Sciatic nerve (tissue), 2 donors: Measurements from ENCODE around the gene SENP2. TPM values are rescaled to one million over a fixed set of nuclear protein-coding genes. Genes with fewer than 3 reads are reported as not detected.
"Not testable (repeated sequence)": the region's sequence is repeated elsewhere in the genome, so short reads cannot be mapped to it uniquely, and the experiment has no call there.

Experiments used
- ATAC-seq: fragments of 200-7000 bp; cut with Tn5 transposase; one replicate; pipeline ENCODE4 v1.9.1; 2020; ENCODE audit warnings: mild to moderate bottlenecking, moderate library complexity
- DNase-seq: peaks from one replicate; pipeline ENCODE4 v3.0.0-alpha.2; 2020; ENCODE audit warnings: low spot score
- intact Hi-C: fragments of 100-400 bp; cut with DNase I; formaldehyde crosslinking; loops from one replicate; pipeline ENCODE4 v1.14.2; 2022
- total RNA-seq: library from RNA; stranded (reverse); fragmentation: NEBNext Ultra II Directional; extraction: Animal tissue kit (Norgen Biotek cat#: 25700); gene quantifications from one replicate; pipeline ENCODE4 v1.2.1, GENCODE V29; 2021
- donor health status: DM: no; HTN: no; CAD: no.
- donor health status: DM: no; HTN: no; CAD: no.

The SENP2 gene
- 56.4 TPM for total RNA-seq

GRCh38 chr3:185585859-185586685, at the start of gene SENP2:
TSS of gene SENP2 (plus strand) at chr3:185586295. CDS start at chr3:185586414, 119 bp downstream.
- intact Hi-C loops: no loop called here

DNA sequence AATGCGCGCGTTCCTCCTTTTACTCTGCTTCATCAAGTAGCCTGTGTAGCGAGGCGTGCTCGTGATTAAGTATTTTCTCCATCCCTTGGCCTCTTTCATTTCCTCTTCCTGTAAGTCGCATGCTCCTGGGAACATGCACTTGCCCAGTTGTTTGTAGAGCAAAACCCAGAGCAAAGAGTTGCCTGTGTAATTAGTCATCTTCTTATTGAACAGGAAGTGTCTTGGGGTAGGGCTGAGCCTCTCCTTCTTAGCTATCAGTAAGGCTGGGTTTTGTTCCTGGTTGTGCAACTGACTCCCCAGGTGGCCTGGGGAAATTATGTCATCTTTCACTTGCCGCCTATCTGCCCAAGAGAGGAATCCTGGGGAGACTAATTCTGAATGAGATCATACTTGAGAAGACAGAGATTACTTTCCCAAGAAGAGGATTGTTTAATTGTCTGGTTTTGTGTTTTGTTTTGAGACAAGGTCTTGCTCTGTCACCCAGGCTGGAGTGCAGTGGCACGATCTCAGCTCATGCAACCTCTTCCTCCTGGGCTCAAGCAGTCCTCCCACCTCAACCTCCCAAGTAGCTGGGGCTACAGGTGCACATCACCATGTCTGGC, 48.6 kb upstream of the SENP2 start:
- intact Hi-C loops: no loop called here
- peak; percentile 92 for ATAC-seq
- DNase-seq: no peak

More at GRCh38 chr3:185585859-185586685, at the start of gene SENP2:
- ATAC-seq (peak; percentile 99), DNase-seq (peak; percentile 100)

- ATAC-seq: no peak
- DNase-seq: no peak
- intact Hi-C loops: no loop called here
Measured at GRCh38 chr3:185539934-185540333, 46.2 kb upstream of the SENP2 start.

DNA sequence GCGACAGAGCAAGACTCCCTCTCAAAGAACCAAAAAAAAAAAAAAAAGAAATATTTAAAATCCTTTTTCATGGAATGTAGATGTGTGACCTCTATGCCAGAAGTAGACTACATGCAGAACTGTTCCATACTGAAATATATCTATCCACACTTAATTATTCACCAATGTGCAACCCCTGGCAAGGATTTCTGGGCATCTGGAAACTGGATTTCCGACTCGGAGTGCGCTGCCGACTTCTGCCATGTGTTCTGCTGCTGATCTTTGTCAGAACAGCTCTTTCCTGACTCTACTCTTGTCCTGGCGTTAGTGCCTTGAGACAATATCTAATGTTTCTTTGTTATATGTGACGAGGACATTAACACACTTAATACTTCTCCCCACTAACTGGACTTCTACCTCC, 45.4 kb upstream of the SENP2 start:
- DNase-seq: no peak
- no peak for ATAC-seq
- intact Hi-C loops: no loop called here

GRCh38 chr3:185549122-185549521, 37.0 kb upstream of the SENP2 start:
- intact Hi-C loops: no loop called here
- DNase-seq (no peak), ATAC-seq (peak; percentile 55)

GRCh38 chr3:185549651-185550111, 36.4 kb upstream of the SENP2 start:
- DNase-seq (no peak), ATAC-seq (no peak)
- intact Hi-C loops: no loop called here

- ATAC-seq: peak; percentile 34
- intact Hi-C loops: no loop called here
Measured at GRCh38 chr3:185552358-185552877, 33.7 kb upstream of the SENP2 start, which contains the start of gene LIPH. TSS of gene LIPH (minus strand) at chr3:185552588. CDS start at chr3:185552471, 117 bp downstream.

DNA sequence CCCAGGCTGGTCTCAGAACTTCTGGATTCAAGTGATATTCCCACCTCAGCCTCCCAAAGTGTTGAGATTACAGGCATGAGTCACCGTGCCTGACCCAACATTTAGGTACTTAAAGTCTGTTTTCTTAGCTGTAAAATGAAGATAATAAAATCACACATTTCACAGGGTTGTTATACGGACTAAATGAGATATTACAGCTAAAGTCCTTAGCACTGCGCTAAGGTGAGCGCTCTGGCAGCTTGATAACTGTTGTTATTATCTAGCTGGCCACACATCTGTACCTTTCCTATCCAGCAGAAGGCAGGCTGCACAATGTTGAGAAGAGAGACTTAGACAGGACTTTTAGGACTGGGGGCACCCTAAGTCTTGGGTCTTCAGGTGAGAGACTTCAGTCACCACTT, 31.0 kb upstream of the SENP2 start:
- DNase-seq (no peak), ATAC-seq (no peak)
- intact Hi-C loops: no loop called here

More at GRCh38 chr3:185552358-185552877, 33.7 kb upstream of the SENP2 start, which contains the start of gene LIPH:
- no peak for DNase-seq

DNA sequence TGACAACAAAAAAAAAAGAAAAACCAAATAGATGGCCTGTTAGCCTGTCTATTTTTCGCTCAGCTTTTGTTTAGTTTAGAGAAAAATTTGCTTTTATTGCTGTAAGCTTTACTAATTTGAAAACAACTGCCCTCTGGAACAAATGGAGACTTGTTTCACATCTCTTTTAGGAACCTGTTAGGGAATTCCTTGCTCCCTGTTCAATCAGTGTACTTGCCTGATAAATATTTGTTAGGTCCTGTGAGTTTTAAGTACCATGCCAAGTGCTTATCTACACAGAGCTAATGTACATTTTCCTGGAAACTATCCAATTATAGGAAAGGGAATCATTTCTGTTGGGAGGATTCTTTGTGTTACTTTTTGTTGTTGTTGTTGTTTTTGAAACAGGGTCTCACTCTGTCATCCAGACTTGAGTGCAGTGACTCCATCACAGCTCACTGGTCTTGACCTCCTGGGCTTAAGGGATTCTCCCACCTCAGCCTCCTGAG, 30.2 kb upstream of the SENP2 start:
- intact Hi-C loops: no loop called here
- DNase-seq (no peak), ATAC-seq (no peak)

DNA sequence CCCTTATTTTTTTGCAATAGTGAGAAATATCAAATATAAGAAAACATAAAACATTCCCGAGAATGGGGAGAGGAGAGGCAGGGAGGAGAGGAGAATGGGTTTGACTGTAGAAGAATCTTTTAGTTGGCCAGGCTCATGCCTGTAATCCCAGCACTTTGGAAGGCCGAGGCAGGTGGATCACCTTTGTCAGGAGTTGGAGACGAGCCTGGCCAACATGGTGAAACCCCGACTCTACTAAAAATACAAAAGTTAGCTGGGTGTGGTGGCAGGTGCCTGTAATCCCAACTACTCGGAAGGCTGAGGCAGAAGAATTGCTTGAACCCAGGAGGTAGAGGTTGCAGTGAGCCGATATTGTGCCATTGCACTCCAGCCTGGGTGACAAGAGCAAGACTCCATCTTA, 29.5 kb upstream of the SENP2 start:
- intact Hi-C loops, ATAC-seq, DNase-seq: not testable (repeated sequence)

- ATAC-seq: no peak
- DNase-seq: no peak
- intact Hi-C loops: no loop called here
Measured at GRCh38 chr3:185558395-185558794, 27.7 kb upstream of the SENP2 start.

GRCh38 chr3:185559706-185560090, 26.4 kb upstream of the SENP2 start:
- DNase-seq (no peak), ATAC-seq (no peak)
- intact Hi-C loops: no loop called here

- ATAC-seq (no peak), DNase-seq (no peak)
- intact Hi-C loops: no loop called here
Measured at GRCh38 chr3:185560676-185561075, 25.4 kb upstream of the SENP2 start.

GRCh38 chr3:185561374-185561943, 24.6 kb upstream of the SENP2 start:
- ATAC-seq: peak; percentile 59
- DNase-seq: no peak
- intact Hi-C loops: no loop called here

DNA sequence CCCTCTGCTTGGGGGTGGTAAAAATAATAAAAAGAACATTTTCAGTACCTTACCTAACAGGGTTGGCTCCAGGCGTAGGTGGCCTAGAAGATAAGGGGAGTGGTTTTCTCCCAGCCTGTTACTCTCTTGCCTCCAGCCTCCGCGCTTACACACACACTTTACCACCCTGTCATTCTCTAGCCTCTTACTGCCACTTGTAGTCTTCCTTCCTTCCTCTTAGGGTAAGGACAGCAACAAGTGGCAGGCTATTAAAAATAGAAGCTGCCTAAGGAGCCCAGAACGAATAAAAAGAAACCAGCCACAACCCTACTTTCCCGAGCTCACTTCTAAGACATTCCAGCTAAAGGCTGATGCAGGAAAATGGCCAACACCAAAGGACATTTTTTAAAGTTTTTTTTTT, 24.1 kb upstream of the SENP2 start:
- intact Hi-C loops: no loop called here
- DNase-seq (no peak), ATAC-seq (peak; percentile 10)

DNA sequence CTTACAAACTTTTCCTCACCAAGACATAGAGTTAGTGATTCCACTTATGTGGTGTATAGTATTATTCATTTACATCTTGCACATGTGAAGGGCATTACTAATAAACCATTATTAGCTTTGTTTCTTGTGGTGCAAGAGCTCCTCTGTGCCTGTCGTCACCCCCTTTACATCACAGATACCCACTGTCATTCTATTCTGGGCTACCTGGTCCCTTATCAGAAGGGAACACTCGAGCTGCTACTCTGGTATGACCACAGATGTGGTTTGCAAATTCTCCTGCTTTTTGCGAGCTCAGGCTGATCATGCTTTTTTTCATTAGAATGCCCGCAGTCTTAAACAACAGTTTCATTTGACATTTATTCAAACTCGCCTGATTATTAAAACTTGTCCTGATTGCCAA, 13.9 kb upstream of the SENP2 start:
- DNase-seq (no peak), ATAC-seq (no peak)
- intact Hi-C loops: no loop called here

DNA sequence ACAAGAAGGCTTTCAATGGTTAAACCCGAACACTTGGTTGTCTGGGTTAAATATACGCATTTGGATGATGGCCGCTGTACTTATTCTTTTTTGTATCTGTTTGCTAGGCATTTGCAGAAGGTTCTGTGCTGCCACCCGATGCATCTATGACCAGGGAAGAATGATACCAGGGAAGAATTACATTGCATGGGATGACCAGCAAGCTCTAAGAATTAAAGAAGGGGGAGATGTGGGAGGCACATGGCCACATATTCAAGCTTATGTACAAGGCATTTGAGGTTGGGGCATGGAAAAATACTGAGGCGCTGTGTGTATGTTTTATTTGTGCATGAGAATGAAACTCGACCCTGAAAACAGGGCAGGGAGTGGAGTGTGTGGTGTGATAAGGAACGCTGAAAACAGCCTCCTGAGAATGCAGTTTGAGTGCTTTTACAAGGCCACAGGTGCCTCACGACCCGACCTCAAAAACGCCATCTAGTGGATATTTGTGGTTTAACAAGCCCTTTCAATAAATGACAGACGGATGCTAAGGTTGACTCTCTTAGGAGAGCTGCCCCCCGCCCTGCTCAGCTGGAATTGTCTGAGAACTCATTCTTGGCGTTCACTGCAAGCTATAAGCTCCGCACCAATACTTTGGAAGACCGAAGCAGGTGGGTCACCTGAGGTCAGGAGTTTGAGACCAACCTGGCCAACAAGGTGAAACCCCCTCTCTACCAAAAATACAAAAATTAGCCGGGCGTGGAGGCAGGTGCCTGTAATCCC, 10.8 kb upstream of the SENP2 start:
- not testable (repeated sequence) for DNase-seq

GRCh38 chr3:185582236-185582635, 3.9 kb upstream of the SENP2 start:
- intact Hi-C loops: no loop called here

More for the DNA sequence above, 10.8 kb upstream of the SENP2 start:
- intact Hi-C loops, ATAC-seq: not testable (repeated sequence)

GRCh38 chr3:185582871-185583270, 3.2 kb upstream of the SENP2 start:
- intact Hi-C loops: no loop called here
- ATAC-seq (no peak), DNase-seq (no peak)

More at GRCh38 chr3:185582236-185582635, 3.9 kb upstream of the SENP2 start:
- ATAC-seq (no peak), DNase-seq (no peak)
